ENCODE measurements around the gene NECAB3. TPM values are rescaled to one million over a fixed set of nuclear protein-coding genes. Genes with fewer than 3 reads are reported as not detected.

NECAB3 gene
- total RNA-seq, 1 donor from 2014 or later: 56.2 TPM

DNA sequence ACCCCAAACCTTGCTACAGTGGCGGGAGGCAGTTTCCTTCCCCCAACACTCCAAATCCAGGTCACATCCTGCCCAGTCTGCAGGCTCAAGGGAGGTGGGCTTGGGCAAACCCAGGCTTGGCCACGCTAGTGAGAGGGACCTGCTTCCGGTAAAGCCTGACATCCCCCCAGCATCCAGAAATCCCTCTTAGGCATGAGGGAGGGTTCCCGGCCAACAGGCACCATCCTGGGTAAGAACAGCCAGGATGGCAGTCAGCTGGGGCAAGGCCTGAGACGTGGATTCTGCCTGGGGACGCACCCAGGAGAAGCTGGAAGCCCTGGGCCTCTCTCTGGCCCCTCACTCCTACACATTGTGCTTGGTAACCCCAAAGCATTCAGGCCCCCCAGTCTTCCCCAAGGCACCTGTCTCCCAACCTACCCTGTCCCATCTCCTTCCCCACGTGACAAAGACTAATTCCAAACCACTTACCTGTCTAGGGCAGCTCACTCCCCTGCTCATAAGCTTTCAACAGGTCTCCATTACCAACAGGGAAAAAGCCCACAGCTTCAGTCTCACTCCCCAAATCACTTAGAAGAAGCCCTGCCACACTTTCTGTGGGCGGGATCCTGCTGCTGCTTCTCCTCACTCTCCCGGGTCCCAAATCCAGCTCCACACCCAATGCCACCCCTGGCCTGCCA is 10.0 kb downstream of the NECAB3 start:
- TF ChIP-seq, protein P1, sequence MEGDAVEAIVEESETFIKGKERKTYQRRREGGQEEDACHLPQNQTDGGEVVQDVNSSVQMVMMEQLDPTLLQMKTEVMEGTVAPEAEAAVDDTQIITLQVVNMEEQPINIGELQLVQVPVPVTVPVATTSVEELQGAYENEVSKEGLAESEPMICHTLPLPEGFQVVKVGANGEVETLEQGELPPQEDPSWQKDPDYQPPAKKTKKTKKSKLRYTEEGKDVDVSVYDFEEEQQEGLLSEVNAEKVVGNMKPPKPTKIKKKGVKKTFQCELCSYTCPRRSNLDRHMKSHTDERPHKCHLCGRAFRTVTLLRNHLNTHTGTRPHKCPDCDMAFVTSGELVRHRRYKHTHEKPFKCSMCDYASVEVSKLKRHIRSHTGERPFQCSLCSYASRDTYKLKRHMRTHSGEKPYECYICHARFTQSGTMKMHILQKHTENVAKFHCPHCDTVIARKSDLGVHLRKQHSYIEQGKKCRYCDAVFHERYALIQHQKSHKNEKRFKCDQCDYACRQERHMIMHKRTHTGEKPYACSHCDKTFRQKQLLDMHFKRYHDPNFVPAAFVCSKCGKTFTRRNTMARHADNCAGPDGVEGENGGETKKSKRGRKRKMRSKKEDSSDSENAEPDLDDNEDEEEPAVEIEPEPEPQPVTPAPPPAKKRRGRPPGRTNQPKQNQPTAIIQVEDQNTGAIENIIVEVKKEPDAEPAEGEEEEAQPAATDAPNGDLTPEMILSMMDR (IDR thresholded peaks at IDR 0.05): no peak
- H3K36me3 ChIP-seq: peaks cover 17% of the 10 kb centered on the region
- ATAC-seq: no peak
- H3K4me1 ChIP-seq: peaks cover 24% of the 10 kb centered on the region
- DNase-seq: no peak
- H3K27me3 ChIP-seq: no peaks in the 10 kb centered on the region
- H3K27ac ChIP-seq: peak overlapping the region; percentile 89
- H3K9me3 ChIP-seq: no peaks in the 10 kb centered on the region
- H3K4me3 ChIP-seq: peak overlapping the region; percentile 82
- intact Hi-C loops (cut with DNase I): no loop called here

DNA sequence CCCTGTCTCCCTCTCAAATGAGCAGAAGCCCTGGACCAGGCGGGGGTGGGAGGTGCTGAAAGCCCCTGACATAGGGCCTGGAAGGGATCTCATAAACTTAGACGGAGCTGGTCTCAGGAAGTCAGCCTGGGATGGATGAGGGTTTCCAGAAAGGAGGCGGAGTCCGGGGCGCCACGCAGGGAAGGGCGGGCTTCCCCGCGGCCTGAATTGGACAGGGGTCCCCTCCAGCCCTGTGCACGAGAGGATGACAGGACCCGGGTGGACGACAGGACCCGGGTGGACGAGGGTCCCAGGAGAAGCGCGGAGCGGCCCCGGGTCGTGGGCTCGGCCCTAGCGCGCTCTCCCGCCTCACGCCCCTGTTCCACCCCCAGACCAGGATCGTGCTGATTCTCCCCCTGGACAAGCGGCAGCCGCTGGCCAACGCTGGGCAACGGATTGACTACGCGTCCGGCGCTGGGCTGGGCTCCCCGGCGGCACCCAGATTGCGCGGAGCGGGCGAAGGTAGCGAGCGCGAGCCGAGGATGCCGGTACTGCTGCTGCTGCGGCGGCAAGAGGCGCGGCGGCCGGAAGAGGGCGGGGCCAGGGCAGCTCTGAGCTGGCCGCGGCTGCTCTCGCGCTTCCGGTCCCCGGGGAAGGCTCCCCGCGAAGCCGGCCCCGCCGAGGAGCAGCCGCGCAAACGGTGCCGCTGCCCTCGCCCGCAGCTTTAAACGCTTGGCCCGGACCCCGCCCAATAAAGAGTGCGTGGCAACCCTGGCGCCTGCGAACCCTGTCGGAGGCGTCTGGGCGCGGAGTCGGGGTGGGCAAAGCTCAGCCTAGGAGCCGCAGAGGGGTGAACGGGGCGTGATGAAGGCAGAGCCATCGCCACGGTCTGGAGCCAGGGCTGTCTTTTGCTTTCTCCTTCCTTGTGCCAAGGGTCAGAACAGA is 10.8 kb downstream of the NECAB3 start:
- H3K4me1 ChIP-seq: peaks cover 24% of the 10 kb centered on the region
- intact Hi-C loops (cut with DNase I): no loop called here

GRCh38 chr20:33662172-33662571 is 12.1 kb downstream of the NECAB3 start, which contains the start of gene C20orf144:
TSS of gene C20orf144 (plus strand) at chr20:33662327. CDS start at chr20:33662346, 19 bp downstream.
- intact Hi-C loops (cut with DNase I): no loop called here
- H3K27me3 ChIP-seq: no peaks in the 10 kb centered on the region
- H3K9me3 ChIP-seq: no peaks in the 10 kb centered on the region
- peak within 1 kb of the TSS; percentile 82 for H3K4me3 ChIP-seq
- H3K4me1 ChIP-seq: peaks cover 21% of the 10 kb centered on the region
- DNase-seq (no peak), ATAC-seq (no peak)
- H3K27ac ChIP-seq: peak within 1 kb of the TSS; percentile 89
- peaks cover 20% of the 10 kb centered on the region for H3K36me3 ChIP-seq
- TF ChIP-seq, protein P1 (IDR thresholded peaks at IDR 0.05): no peak

More for the DNA sequence above, 10.8 kb downstream of the NECAB3 start:
- peak; percentile 95 for DNase-seq
- TF ChIP-seq, protein P1 (IDR thresholded peaks at IDR 0.05): no peak
- H3K27ac ChIP-seq: peak overlapping the region; percentile 89
- peak; percentile 76 for ATAC-seq
- H3K36me3 ChIP-seq: peaks cover 14% of the 10 kb centered on the region
- H3K4me3 ChIP-seq: peak overlapping the region; percentile 82
- no peaks in the 10 kb centered on the region for H3K27me3 ChIP-seq
- H3K9me3 ChIP-seq: no peaks in the 10 kb centered on the region

DNA sequence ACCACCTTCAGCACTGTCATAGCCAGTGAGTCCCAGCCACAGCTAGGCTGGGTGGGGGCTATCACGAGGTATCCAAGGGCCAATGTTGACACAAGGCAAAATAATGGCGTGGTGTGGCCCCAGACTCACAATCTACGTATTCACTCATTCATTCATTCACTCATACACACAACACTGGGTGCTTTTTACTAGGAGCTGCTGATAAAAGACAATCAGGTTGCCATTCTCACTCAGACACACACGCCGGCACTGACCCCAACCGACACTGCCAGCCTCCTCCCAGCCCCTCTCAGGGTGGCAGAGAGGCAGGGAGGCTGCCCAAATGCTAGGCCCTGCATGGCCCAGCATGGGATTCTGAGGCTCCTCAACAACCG is 13.6 kb downstream of the NECAB3 start:
- Histone ChIP-seq H3K4me3 (no peak overlapping the region), H3K27me3 (no peaks in the 10 kb centered on the region), H3K27ac (no peak overlapping the region), H3K4me1 (peaks cover 12% of the 10 kb centered on the region), H3K9me3 (no peaks in the 10 kb centered on the region), H3K36me3 (peaks cover 21% of the 10 kb centered on the region)
- DNase-seq: no peak
- no peak for ATAC-seq
- intact Hi-C loops (cut with DNase I): no loop called here
- TF ChIP-seq, protein P1 (IDR thresholded peaks at IDR 0.05): no peak

DNA sequence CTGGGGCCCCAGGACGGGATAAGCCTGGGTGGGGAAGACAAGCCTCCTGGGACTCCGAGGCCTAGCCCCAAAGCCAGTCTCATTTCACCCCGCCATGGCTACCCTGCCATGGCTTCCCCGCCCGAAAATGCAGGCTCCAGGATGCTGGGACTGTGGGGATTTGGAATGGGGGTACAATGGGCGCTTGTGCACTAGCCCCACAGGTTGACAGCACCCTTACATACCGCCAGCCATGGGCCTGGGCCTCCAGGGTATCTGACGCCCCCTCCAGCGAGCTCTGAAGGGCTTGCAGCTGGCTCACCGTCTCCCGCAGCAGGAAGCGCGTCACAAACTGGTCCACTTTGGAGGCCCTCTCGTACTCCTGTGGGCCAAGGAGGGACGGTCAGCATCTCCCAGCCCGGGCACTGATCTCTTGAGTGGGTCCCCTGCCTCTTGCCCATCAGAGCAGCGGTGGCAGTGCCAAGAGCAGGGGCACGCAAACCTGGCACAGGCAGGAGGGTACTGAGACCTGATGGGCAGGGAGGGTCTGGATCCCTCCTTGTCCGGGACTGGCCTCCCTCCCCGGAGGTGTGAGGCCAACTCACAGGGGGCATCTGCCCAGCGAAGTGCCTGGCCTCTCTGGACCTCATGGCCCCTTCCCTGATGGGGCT is 14.1 kb downstream of the NECAB3 start:
- no peak for ATAC-seq
- intact Hi-C loops (cut with DNase I): no loop called here
- DNase-seq: no peak
- Histone ChIP-seq H3K9me3 (no peaks in the 10 kb centered on the region), H3K27ac (no peak overlapping the region), H3K4me3 (no peak overlapping the region), H3K36me3 (peaks cover 21% of the 10 kb centered on the region), H3K27me3 (no peaks in the 10 kb centered on the region), H3K4me1 (peaks cover 8% of the 10 kb centered on the region)
- TF ChIP-seq, protein P1 (IDR thresholded peaks at IDR 0.05): no peak

Measured in upper lobe of right lung (tissue), 1 donor.